GM19438 (cell line): ENCODE results near the gene ALOX12.

Experiments
- ATAC-seq: cut with Tn5 transposase; IDR thresholded peaks from one replicate; pipeline ENCODE4 v1.9.1; 2021; ENCODE audit warnings: low read depth; ENCODE audit not compliant: unreplicated experiment

Gene ALOX12

DNA sequence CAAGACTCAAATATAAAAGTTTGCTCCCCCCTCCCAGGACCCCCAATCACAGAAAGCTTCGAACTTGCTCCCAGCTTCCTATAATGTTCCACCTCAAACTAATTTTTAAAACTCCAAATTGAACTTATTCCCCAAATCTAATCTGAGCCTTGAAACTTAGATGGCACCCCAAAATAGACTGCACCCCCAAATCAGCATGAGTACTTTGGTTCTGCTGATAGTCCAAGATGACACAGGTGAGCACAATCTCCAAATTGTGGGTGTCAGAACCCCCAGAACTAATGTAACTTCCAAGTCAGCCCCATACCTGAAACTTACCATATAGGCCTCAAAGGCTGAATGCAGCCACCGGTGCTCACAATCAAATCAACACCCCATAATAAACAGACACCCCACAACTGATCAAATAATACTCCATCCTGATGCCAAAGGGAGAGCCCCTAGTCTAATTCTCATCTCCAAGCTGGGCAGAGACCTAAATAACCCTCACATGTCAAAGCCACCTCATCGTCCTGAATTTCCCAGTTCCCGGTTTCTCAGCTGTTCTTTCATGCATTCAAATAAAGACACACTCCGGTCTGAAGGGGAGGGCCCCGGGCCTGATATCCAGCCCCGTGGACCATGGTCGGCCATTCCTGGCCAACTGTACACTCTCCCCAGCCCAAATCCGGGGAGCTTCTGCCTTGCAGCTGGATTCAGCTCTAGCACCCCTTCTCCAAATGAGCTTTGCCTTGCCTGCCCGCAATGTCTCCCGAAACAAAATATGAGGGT, 25.2 kb downstream of the ALOX12 start:
- ATAC-seq, result no peak

DNA sequence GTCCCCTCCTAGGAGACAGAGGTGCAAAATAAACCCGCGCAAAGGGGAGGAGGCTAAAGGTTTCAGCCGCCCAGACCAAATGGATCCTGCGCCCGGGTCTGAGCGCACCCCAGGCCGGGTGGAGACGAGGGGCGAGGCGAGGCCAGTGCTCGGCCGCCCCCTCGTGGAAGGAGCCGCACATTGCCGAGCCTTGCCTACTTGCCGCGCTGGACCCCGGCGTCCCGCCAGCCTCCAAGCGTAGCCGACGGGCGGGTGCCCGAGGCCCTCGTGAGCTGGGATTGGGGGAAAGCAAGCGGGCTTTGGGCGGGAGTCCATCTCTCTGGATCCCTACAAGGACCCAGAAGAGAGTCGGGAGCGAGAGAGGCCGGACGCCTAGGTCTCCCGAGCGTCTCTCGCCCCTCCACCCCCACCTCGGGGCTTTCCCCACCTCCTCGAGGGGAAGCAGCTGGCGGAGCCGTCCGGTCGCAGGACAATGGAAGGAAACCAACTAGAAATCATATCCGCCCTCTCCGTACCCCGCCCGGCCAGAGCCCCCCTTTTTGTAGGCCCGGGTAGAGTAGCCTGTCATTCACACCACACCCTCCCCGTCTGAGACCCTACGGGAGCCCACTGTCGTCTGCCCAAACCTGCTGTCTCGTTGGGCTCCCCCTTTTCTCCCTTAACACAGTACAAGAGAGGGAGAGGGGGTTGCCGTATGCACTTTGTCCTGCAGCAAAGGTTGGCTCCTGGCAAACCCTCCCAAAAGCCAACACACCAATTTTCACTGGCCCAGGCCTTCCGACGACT, 26.3 kb downstream of the ALOX12 start:
- ATAC-seq, result peak; percentile 59

DNA sequence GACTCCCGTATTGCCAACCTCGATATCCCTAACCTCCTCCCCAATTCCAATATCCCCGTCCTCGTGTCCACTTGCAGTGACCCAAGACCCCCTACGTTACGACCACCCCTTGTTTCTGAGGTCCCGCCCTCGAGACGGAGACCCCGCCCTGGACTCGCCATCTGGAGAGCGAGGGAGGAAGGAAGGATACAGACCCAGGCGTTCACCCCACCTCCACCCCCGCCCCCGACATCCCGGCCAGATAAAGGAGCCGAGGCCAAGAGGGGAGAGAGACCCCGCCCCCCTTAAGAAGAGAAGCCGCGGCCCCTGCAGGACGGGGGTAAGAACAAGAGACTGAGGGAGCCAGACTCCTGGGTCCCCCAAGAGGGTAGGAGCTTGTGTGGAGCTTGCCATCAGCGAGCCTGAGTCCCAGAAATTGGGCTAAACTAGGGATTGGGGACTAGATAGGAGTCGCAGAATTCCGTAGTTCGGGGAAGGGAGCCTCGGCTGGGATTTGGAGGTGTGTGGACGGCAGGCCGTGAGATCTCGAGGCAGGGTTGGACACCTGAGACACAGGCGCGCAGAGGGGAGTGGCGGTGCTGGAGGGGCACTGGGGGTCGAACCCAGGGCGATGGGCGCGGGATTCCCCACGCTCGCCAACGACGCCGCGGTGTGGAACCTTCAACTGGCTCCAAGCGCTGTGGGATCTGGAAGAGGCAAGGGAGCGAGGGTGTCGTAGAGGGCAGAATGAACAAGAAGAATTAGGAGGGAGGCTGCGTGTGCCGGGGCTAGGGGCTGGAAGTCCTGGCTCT, 27.1 kb downstream of the ALOX12 start, which contains the start of gene BCL6B:
Gene BCL6B (plus strand): TSS at position 270 of the 791 bp plus-strand sequence. CDS start 622 bp downstream, outside the sequence.
- ATAC-seq, result no peak

DNA sequence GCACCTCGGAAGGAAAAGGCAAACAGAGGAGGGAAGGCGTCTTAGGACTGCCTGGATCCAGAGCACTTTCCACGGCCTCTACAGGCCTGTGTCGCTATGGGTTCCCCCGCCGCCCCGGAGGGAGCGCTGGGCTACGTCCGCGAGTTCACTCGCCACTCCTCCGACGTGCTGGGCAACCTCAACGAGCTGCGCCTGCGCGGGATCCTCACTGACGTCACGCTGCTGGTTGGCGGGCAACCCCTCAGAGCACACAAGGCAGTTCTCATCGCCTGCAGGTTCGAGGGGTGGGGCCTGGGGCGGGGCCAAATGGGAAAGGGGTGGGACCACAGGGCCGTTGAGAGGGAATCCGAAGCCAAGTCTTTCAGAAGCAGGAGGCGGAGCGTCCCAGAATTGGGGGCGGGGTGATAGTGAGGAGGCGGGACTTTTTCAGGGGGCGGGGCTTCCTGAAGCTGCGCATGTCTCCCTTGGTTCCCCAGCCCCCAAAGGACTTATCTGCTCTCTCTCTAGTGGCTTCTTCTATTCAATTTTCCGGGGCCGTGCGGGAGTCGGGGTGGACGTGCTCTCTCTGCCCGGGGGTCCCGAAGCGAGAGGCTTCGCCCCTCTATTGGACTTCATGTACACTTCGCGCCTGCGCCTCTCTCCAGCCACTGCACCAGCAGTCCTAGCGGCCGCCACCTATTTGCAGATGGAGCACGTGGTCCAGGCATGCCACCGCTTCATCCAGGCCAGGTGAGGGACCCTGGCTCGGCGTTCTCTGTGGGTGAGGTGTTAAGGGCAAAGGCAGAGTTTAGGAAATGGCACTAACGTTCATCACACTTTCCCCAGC, 27.9 kb downstream of the ALOX12 start:
- ATAC-seq, result no peak

- no peak for ATAC-seq
Measured at GRCh38 chr17:7024402-7024785, 28.5 kb downstream of the ALOX12 start.

DNA sequence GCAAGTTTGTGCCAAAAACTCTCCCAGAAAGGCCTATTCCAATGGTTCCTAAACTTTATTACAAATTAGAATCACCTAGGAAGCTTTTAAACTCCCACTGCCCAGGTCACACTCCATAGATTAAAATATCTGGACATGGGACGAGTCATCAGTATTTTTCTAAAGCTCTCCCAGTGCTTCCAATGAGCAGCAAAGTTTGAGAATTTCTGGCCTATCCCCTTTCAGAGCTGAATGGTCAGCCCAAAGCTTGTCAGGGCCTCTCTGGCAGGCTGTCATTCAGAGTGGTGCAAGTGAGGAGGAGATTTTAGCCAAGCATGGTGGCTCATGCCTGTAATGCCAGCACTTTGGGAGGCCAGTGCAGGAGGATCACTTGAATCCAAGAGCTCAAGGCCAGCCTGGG, 29.4 kb downstream of the ALOX12 start:
- no peak for ATAC-seq

DNA sequence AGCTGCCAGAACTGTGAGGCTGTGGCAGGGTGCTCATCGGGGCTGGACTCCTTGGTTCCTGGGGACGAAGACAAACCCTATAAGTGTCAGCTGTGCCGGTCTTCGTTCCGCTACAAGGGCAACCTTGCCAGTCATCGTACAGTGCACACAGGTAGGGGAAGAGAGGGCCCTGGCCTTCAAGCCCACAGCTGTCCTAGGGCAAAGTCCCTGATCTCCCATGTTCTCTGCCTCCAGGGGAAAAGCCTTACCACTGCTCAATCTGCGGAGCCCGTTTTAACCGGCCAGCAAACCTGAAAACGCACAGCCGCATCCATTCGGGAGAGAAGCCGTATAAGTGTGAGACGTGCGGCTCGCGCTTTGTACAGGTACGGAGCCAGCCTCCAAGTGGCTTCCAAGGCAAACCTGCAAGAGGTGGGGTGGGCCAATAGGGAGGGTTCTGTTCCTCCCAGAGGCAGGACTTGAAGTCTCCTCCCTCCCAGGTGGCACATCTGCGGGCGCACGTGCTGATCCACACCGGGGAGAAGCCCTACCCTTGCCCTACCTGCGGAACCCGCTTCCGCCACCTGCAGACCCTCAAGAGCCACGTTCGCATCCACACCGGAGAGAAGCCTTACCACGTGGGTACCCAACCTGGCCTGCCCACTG, 30.7 kb downstream of the ALOX12 start:
- ATAC-seq, result no peak

DNA sequence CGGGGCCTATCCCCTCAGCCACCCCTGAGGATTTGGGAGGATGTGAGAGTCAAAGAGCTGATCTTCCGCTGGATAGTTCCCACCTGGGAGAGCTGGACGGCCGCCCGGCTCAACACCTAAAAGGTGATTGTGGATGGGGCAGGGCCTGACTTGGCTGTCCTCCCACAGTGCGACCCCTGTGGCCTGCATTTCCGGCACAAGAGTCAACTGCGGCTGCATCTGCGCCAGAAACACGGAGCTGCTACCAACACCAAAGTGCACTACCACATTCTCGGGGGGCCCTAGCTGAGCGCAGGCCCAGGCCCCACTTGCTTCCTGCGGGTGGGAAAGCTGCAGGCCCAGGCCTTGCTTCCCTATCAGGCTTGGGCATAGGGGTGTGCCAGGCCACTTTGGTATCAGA, 31.5 kb downstream of the ALOX12 start:
- ATAC-seq, result no peak

GRCh38 chr17:7029096-7029495, 33.2 kb downstream of the ALOX12 start:
- no peak for ATAC-seq

DNA sequence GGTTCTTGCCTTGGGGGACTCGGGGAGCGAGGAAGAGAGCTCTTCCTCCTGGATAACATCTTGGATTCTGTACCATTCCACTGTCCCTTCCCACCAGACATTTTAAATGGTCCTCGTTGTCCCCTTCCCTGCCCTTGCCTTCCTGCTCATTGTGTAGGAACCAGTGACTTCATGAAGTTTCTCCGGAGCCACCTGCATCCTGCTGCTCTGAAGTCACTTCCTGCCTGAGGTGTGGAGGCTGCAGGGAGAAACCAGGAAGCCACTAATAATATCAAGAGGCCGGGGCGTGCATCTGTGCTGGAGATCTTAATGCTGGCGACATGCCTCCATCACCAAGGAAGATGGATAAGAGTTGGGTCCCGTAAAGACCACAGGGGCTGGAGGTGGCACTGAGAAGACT, 33.8 kb downstream of the ALOX12 start:
- no peak for ATAC-seq

GRCh38 chr17:7034955-7035590, 39.2 kb downstream of the ALOX12 start:
- ATAC-seq, result peak; percentile 13

- peak; percentile 90 for ATAC-seq
Measured at GRCh38 chr17:7035591-7036368, 39.9 kb downstream of the ALOX12 start, which contains the start of gene SLC16A13. SLC16A13 (plus strand) TSS chr17:7036015; CDS start chr17:7036383, 368 bp downstream.

GRCh38 chr17:7038025-7038862, 42.4 kb downstream of the ALOX12 start:
- no peak for ATAC-seq

- no peak for ATAC-seq
Measured at GRCh38 chr17:7039832-7040231, 44.0 kb downstream of the ALOX12 start.

DNA sequence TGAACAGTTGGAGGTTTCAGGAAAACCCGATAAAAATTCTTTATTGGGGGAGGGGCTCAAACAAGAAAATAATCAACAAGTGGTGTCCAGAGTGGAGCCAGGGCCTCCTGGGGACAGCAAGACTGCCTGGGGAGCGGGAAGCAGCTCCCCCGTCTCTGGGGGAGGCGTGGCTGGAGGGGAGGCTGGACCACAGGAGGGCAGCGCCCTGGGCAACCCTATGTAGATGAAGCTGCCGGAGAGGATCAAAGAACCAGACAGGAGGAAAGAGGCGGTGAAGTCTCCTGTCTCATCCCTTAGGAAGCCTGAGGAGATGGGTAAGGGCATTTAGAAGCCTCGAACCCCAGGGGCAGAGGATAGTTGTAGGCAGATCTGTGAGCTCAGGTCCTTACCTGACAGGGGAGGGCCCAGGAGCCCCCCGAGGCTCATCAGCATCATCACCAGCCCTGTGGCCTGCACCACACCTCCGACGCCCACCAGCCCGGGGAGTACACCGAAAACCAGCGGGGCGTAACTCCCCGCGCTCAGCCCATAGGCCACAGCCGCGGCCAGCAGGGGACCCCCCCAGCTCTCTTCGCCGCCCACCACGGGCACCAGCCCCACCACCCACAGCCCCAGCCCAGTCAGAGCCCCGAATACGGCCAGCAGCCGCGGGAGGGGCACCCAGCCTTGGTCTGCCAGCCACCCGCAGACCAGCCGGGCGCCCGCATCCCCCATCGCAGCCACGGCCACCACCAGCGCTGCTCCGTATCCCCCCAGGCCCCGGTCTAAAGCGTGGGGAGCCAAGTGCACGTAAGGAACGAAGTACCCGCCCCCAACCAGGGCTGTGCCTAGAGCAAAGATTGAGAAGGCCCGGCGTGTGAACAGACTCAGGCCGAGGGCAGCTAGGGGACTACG, 46.0 kb downstream of the ALOX12 start:
- no peak for ATAC-seq

DNA sequence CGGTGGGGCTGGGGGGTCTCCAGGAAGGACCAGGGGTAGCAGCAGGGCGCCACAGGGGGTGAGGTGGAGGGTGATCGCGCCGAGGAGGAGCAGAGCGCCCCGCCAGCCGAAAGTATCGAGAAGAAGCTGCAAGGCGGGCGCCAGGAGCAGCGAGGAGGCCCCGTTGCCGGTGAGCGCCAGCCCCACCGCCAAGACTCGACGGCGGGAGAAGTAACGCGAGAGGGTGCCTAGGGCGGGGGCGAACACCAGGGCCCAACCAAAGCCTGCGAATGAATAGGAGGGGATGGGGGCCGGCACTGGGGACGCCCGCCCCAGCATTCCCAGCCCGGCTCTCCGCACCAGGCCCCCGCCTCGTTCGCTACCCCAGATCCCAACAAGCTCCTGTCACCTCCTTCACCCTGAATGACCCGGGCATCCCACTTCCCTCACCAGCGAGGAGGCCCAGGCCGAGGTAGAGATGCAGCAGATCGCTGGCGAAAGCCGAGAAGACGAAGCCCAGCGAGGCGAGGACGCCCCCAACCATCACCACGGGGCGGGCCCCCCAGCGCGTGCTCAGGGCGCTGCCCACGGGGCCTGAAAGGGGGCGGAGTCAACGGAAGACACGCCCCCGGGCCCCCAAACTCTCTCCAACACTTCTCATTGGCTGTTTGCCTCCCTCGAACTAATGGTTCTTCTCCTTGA, 46.8 kb downstream of the ALOX12 start:
- ATAC-seq, result no peak
